Astrocyte (in vitro differentiated cells and primary cell): ENCODE measurements around the gene B4GALT1.

Experiments used
- CTCF ChIP-seq: IDR thresholded peaks from 2 replicates; pipeline ENCODE4 v1.5.1; 2011; ENCODE audit warnings: low read depth, mild to moderate bottlenecking, inconsistent platforms, low read length, moderate library complexity; ENCODE audit not compliant: insufficient read depth
- EZH2 ChIP-seq: IDR thresholded peaks from 2 replicates; pipeline ENCODE4 v1.6.1; 2012; ENCODE audit warnings: mild to moderate bottlenecking, low read length, inconsistent platforms; ENCODE audit not compliant: insufficient read depth

GRCh38 chr9:33110686-33111085 lies 56.5 kb downstream of the B4GALT1 start:
- no peak for TF ChIP-seq CTCF
- no peak for TF ChIP-seq EZH2
